Suprapubic skin (tissue), 4 donors: Measurements from ENCODE around the gene GUCY1A2. TPM values are rescaled to one million over a fixed set of nuclear protein-coding genes. Genes with fewer than 3 reads are reported as not detected.

Source experiments
- DNase-seq, 2 donors: peaks; one replicate each; pipeline ENCODE4 v3.0.0-alpha.2; 2019; ENCODE audit warnings: low spot score in 2 of 2
- H3K27ac ChIP-seq: fragments of 200-600 bp; sonication (generic); one replicate; pipeline ENCODE4 v1.5.1; 2019
- H3K27me3 ChIP-seq: fragments of 200-600 bp; sonication (generic); one replicate; pipeline ENCODE4 v1.5.1; 2019
- H3K36me3 ChIP-seq: fragments of 200-600 bp; sonication (generic); one replicate; pipeline ENCODE4 v1.5.1; 2019
- H3K4me1 ChIP-seq: fragments of 200-600 bp; sonication (generic); one replicate; pipeline ENCODE4 v1.5.1; 2019
- H3K4me3 ChIP-seq: fragments of 200-600 bp; sonication (generic); one replicate; pipeline ENCODE4 v1.5.1; 2019; ENCODE audit warnings: mild to moderate bottlenecking
- H3K9me3 ChIP-seq: fragments of 200-600 bp; sonication (generic); one replicate; pipeline ENCODE4 v1.5.1; 2019
- CTCF ChIP-seq, 2 donors: fragments of 200-600 bp in 1 of 2; fragments of 450-650 bp in 1 of 2; sonication (generic) in 1 of 2; IDR thresholded peaks; one replicate each; pipeline ENCODE4 v1.5.1; 2016 to 2019; ENCODE audit warnings: antibody characterized with exemption in 2 of 2, mild to moderate bottlenecking in 1 of 2, moderate library complexity in 1 of 2
- EP300 ChIP-seq: sonication (generic); formaldehyde crosslinking; IDR thresholded peaks from one replicate; pipeline ENCODE4 v1.6.1; 2017; ENCODE audit warnings: antibody characterized with exemption
- POLR2A ChIP-seq, 2 donors: fragments of 450-650 bp; IDR thresholded peaks; one replicate each; pipeline ENCODE4 v1.6.1; 2017; ENCODE audit warnings: antibody characterized with exemption in 2 of 2, mild to moderate bottlenecking in 2 of 2, moderate library complexity in 2 of 2
- POLR2AphosphoS5 ChIP-seq, 3 donors: sonication (generic); formaldehyde crosslinking; IDR thresholded peaks; one replicate each; pipeline ENCODE4 v1.6.1; 2017; ENCODE audit warnings: antibody characterized with exemption in 3 of 3
- WGBS: methylation state at CpG from one replicate; pipeline ENCODE4 v1.1.5; 2018; 5-methylcytosine and 5-hydroxymethylcytosine counted together
- total RNA-seq, 4 donors: library from RNA; depleted of rRNA; stranded (reverse); fragments of >200 nt; gene quantifications; one replicate each; pipeline ENCODE4 v1.1.0, GENCODE V29; 2016

Gene GUCY1A2
- total RNA-seq, 4 donors from 2014 or later: 0.49 to 2.7 (median 1.2) TPM

GRCh38 chr11:107011977-107012376 is 6.3 kb downstream of the GUCY1A2 start:
- TF ChIP-seq CTCF (IDR thresholded peaks at IDR 0.05) (no peak), POLR2AphosphoS5 (IDR thresholded peaks at IDR 0.05) (no peak), POLR2A (IDR thresholded peaks at IDR 0.05) (no peak), EP300 (no peak)
- DNase-seq: no peak
- 58% methylated on average over 2 of the region's 2 CpGs for WGBS
- Histone ChIP-seq H3K4me1 (no peaks in the 10 kb centered on the region), H3K27me3 (peaks cover 9% of the 10 kb centered on the region), H3K4me3 (no peak overlapping the region), H3K27ac (no peak overlapping the region), H3K36me3 (no peaks in the 10 kb centered on the region), H3K9me3 (no peaks in the 10 kb centered on the region)

GRCh38 chr11:107009190-107009589 is 9.1 kb downstream of the GUCY1A2 start:
- Histone ChIP-seq H3K27ac (no peak overlapping the region), H3K4me1 (no peaks in the 10 kb centered on the region), H3K27me3 (no peaks in the 10 kb centered on the region), H3K4me3 (no peak overlapping the region), H3K36me3 (no peaks in the 10 kb centered on the region), H3K9me3 (no peaks in the 10 kb centered on the region)
- TF ChIP-seq POLR2A (IDR thresholded peaks at IDR 0.05) (no peak), CTCF (IDR thresholded peaks at IDR 0.05) (no peak), POLR2AphosphoS5 (IDR thresholded peaks at IDR 0.05) (no peak), EP300 (no peak)
- no peak for DNase-seq
- whole genome bisulfite sequencing: 88% methylated on average over 1 of the region's 1 CpG

- 86% methylated on average over 2 of the region's 2 CpGs for WGBS
- H3K9me3 ChIP-seq: no peaks in the 10 kb centered on the region
- TF ChIP-seq POLR2A (IDR thresholded peaks at IDR 0.05): no peak
- TF ChIP-seq EP300: no peak
- no peak for TF ChIP-seq CTCF (IDR thresholded peaks at IDR 0.05)
- TF ChIP-seq POLR2AphosphoS5 (IDR thresholded peaks at IDR 0.05): no peak
- no peaks in the 10 kb centered on the region for H3K36me3 ChIP-seq
- DNase-seq: no peak
- no peak overlapping the region for H3K4me3 ChIP-seq
- no peaks in the 10 kb centered on the region for H3K27me3 ChIP-seq
- no peak overlapping the region for H3K27ac ChIP-seq
- no peaks in the 10 kb centered on the region for H3K4me1 ChIP-seq
Observed at GRCh38 chr11:107006076-107006833, 12.0 kb downstream of the GUCY1A2 start.

GRCh38 chr11:106999196-106999595 is 19.1 kb downstream of the GUCY1A2 start:
- WGBS: 89% methylated on average over 1 of the region's 1 CpG
- Histone ChIP-seq H3K4me1 (no peaks in the 10 kb centered on the region), H3K9me3 (no peaks in the 10 kb centered on the region), H3K36me3 (no peaks in the 10 kb centered on the region), H3K4me3 (no peak overlapping the region), H3K27ac (no peak overlapping the region), H3K27me3 (no peaks in the 10 kb centered on the region)
- no peak for DNase-seq
- TF ChIP-seq POLR2A (IDR thresholded peaks at IDR 0.05) (no peak), POLR2AphosphoS5 (IDR thresholded peaks at IDR 0.05) (no peak), EP300 (no peak), CTCF (IDR thresholded peaks at IDR 0.05) (no peak)

- no peak overlapping the region for H3K4me3 ChIP-seq
- 63% methylated on average over 4 of the region's 4 CpGs for WGBS
- no peaks in the 10 kb centered on the region for H3K27me3 ChIP-seq
- no peaks in the 10 kb centered on the region for H3K36me3 ChIP-seq
- DNase-seq: no peak
- no peaks in the 10 kb centered on the region for H3K9me3 ChIP-seq
- H3K4me1 ChIP-seq: no peaks in the 10 kb centered on the region
- TF ChIP-seq POLR2A (IDR thresholded peaks at IDR 0.05) (no peak), POLR2AphosphoS5 (IDR thresholded peaks at IDR 0.05) (no peak), EP300 (no peak), CTCF (IDR thresholded peaks at IDR 0.05) (no peak)
- H3K27ac ChIP-seq: no peak overlapping the region
Observed at GRCh38 chr11:106998916-106999188, 19.4 kb downstream of the GUCY1A2 start.
